ENCODE results near the gene TTC7B.

- TF ChIP-seq CTCF (IDR thresholded peaks at IDR 0.05; ENCODE audit: low read length): no peak
- no peak for TF ChIP-seq EZH2 (IDR thresholded peaks at IDR 0.05; ENCODE audit: borderline replicate concordance, low read length)
Observed at GRCh38 chr14:90808759-90809529, 7.3 kb downstream of the TTC7B start.
